Lung (tissue), 12 donors: ENCODE data around the gene ENPEP. TPM values are rescaled to one million over a fixed set of nuclear protein-coding genes. Genes with fewer than 3 reads are reported as not detected.

Source experiments
- ATAC-seq: fragments of 200-7000 bp; cut with Tn5 transposase; one replicate; pipeline ENCODE4 v1.9.1; 2020; ENCODE audit warnings: moderate number of reproducible peaks; ENCODE audit not compliant: insufficient read depth, low FRiP score
- DNase-seq, 3 donors: peaks; one replicate each; pipeline ENCODE4 v3.0.0-alpha.2; 2013 to 2017
- H3K27ac ChIP-seq, 2 donors: one replicate each; pipeline ENCODE4 v1.5.1; 2013; ENCODE audit warnings: mild to moderate bottlenecking in 2 of 2, moderate library complexity in 2 of 2, control low read depth in 1 of 2, inconsistent platforms in 1 of 2, low read depth in 1 of 2, low read length in 1 of 2
- H3K27me3 ChIP-seq, 3 donors: one replicate each; pipeline ENCODE4 v1.5.1; 2013; ENCODE audit warnings: low read length in 2 of 3; ENCODE audit not compliant: control insufficient read depth in 3 of 3, insufficient read depth in 3 of 3
- H3K36me3 ChIP-seq, 4 donors: one replicate each; pipeline ENCODE4 v1.5.1; 2013; ENCODE audit warnings: low read length in 4 of 4, mild to moderate bottlenecking in 1 of 4, moderate library complexity in 1 of 4; ENCODE audit not compliant: control insufficient read depth in 4 of 4, insufficient read depth in 4 of 4
- H3K4me1 ChIP-seq, 5 donors: one replicate each; pipeline ENCODE4 v1.5.1; 2013; ENCODE audit warnings: low read length in 5 of 5, mild to moderate bottlenecking in 2 of 5, moderate library complexity in 1 of 5; ENCODE audit not compliant: control insufficient read depth in 5 of 5, insufficient read depth in 5 of 5
- H3K4me3 ChIP-seq: one replicate; pipeline ENCODE4 v1.5.1; 2013; ENCODE audit warnings: mild to moderate bottlenecking, control low read depth, moderate library complexity
- H3K9ac ChIP-seq, 2 donors: one replicate each; pipeline ENCODE4 v1.5.1; 2013; ENCODE audit warnings: low read length in 2 of 2, control low read depth in 1 of 2; ENCODE audit not compliant: insufficient read depth in 1 of 2
- H3K9me3 ChIP-seq, 4 donors: one replicate each; pipeline ENCODE4 v1.5.1; 2013; ENCODE audit warnings: low read length in 3 of 4, mild to moderate bottlenecking in 1 of 4, moderate library complexity in 1 of 4; ENCODE audit not compliant: control insufficient read depth in 4 of 4, insufficient read depth in 3 of 4
- WGBS, 2 donors: extraction: QIAGEN DNeasy Blood & Tissue Kit; methylation state at CpG; one replicate each; pipeline ENCODE4 v1.1.7; 2013; 5-methylcytosine and 5-hydroxymethylcytosine counted together
- polyA plus RNA-seq, 2 donors: library from polyadenylated mRNA; stranded (reverse); fragments of 200-250 nt; gene quantifications; one replicate each; pipeline ENCODE4 v1.2.1, GENCODE V29; 2013
- total RNA-seq, 2 donors: library from RNA; depleted of rRNA in 1 of 2; stranded (reverse); fragments of >200 nt in 1 of 2; gene quantifications; one replicate each; pipeline ENCODE4 v1.2.1, GENCODE V29; 2014 to 2021
- TF ChIP-seq, protein P1 (sequence below): IDR thresholded peaks from 2 replicates; pipeline ENCODE4 v1.5.1; 2012; ENCODE audit warnings: mild to moderate bottlenecking; ENCODE audit errors: control extremely low read depth, extremely low read depth
- donor health status: control.
- donor health status: control.
- donor health status: Bipolar disorder and iron deficiency.
- donor health status: healthy.
- donor health status: DM: yes; HTN: yes; CAD: no.

ENPEP gene
- total and polyA plus RNA-seq, 4 donors = 1.0 to 26.3 (median 3.6) TPM

DNA sequence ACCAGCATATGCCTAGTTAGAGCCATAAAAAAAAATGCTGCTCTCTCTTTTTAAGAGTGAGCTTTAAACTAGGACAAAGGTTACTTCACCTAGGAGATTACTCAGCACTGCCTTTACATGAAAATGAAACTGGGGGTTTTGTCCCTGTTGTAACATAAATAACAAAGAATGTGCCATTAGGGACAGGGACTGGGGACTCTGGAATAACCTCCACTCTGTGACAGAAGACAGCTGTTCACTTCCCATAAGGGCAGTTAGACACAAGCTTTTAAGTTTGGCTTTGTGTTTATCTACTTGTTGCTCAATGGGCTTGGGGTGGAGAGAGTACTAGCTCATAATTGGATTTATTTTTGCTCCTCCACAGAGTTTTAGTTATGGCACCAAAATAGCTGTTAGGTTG lies 11.9 kb downstream of the ENPEP start:
- H3K9ac ChIP-seq = no peak overlapping the region
- peak; percentile 27 for ATAC-seq
- no peaks in the 10 kb centered on the region for H3K27me3 ChIP-seq
- H3K36me3 ChIP-seq = peaks cover 0 to 4% (median 0%) of the 10 kb centered on the region in 4 donors
- DNase-seq = peak; percentile 33 to 81 (median 79)
- TF ChIP-seq, protein P1, sequence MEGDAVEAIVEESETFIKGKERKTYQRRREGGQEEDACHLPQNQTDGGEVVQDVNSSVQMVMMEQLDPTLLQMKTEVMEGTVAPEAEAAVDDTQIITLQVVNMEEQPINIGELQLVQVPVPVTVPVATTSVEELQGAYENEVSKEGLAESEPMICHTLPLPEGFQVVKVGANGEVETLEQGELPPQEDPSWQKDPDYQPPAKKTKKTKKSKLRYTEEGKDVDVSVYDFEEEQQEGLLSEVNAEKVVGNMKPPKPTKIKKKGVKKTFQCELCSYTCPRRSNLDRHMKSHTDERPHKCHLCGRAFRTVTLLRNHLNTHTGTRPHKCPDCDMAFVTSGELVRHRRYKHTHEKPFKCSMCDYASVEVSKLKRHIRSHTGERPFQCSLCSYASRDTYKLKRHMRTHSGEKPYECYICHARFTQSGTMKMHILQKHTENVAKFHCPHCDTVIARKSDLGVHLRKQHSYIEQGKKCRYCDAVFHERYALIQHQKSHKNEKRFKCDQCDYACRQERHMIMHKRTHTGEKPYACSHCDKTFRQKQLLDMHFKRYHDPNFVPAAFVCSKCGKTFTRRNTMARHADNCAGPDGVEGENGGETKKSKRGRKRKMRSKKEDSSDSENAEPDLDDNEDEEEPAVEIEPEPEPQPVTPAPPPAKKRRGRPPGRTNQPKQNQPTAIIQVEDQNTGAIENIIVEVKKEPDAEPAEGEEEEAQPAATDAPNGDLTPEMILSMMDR = no peak
- no peak overlapping the region for H3K4me3 ChIP-seq
- H3K4me1 ChIP-seq = peaks cover 1 to 35% (median 16%) of the 10 kb centered on the region in 5 donors
- peaks cover 0 to 2% (median 0%) of the 10 kb centered on the region in 4 donors for H3K9me3 ChIP-seq
- no peak overlapping the region for H3K27ac ChIP-seq

DNA sequence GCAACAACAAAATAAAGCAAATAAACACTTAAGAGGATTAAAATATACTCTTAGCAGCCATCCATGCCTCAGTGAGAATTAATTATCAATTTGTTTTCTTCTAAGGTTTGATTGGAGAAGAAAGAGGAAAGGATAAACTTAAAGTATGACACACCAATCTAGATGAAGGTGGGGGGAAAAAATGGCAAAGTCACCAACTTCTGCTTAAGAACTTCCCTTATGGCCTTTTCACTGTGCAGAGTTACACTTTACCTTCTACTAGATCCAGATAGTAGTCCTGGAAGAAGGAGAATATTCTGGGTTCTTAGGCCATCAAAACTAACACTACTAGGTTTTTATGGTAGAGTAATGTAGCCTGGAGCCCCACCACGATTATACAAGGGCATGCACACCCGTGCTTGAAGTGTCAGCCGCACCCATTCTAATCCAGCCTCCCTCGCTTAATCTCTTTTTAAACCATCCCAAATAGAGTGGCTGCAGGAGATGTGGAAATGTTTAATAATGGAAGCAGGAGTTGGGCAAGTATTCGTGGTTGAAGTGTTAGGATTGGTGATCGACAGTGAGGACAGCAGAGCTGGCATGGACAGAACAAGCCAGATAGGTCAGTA lies 14.1 kb downstream of the ENPEP start:
- ATAC-seq (no peak), DNase-seq (no peak)
- no peak overlapping the region for H3K9ac ChIP-seq
- 69 to 80% methylated on average over 6 of the region's 6 CpGs for WGBS, 2 donors
- H3K4me1 ChIP-seq = peaks cover 0 to 36% (median 12%) of the 10 kb centered on the region in 5 donors
- H3K27ac ChIP-seq = no peak overlapping the region
- peaks cover 0 to 2% (median 0%) of the 10 kb centered on the region in 4 donors for H3K9me3 ChIP-seq
- no peak overlapping the region for H3K4me3 ChIP-seq
- H3K27me3 ChIP-seq = no peaks in the 10 kb centered on the region
- H3K36me3 ChIP-seq = peaks cover 0 to 4% (median 0%) of the 10 kb centered on the region in 4 donors
- TF ChIP-seq, protein P1 = no peak

DNA sequence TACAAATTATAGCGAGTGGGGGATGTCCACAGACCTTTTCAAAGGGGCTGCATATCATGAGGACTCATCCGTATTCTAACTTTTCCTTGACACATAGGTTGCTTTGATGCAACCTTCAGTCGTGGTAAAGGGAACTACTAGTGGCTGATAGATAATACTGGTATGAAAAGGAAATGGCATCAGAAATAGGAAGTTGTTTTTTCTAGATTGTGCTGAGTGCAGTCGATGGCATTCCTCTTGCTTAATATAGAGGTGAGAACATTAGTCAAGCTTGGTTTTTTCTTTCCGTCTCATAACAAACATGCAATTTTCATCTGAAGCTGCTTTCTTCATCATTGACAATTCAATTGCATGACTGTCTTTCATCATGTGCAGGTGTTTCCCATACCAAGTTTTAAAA lies 16.6 kb downstream of the ENPEP start:
- no peak overlapping the region for H3K27ac ChIP-seq
- peaks cover 0 to 22% (median 2%) of the 10 kb centered on the region in 5 donors for H3K4me1 ChIP-seq
- no peak overlapping the region for H3K4me3 ChIP-seq
- DNase-seq = no peak
- peaks cover 0 to 8% (median 0%) of the 10 kb centered on the region in 4 donors for H3K36me3 ChIP-seq
- WGBS, 2 donors = 34 to 59% methylated on average over 5 of the region's 5 CpGs
- no peak for ATAC-seq
- TF ChIP-seq, protein P1 = no peak
- peaks cover 0 to 2% (median 0%) of the 10 kb centered on the region in 4 donors for H3K9me3 ChIP-seq
- H3K27me3 ChIP-seq = no peaks in the 10 kb centered on the region
- no peak overlapping the region for H3K9ac ChIP-seq
